Activated CD4-positive, alpha-beta T cell treated with anti-CD3 and anti-CD28 coated beads for 36 hours (primary cell): ENCODE results near the gene HMGB3. TPM values are rescaled to one million over a fixed set of nuclear protein-coding genes. Genes with fewer than 3 reads are reported as not detected.

Experiments used
- ATAC-seq: fragments of 200-7000 bp; cut with Tn5 transposase; one replicate; pipeline ENCODE4 v1.10.0; 2021; ENCODE audit warnings: mild to moderate bottlenecking, moderate library complexity
- CTCF ChIA-PET: fragments of 350-600 bp; sonication (Branson Sonifier 250); formaldehyde crosslinking; loops from one replicate; lab custom pipeline; 2021; ENCODE audit warnings: antibody characterized with exemption; lab: Charles Lee
- POLR2A ChIA-PET: fragments of 350-600 bp; sonication (Branson Sonifier 250); formaldehyde crosslinking; loops from one replicate; lab custom pipeline; 2021; ENCODE audit warnings: antibody characterized with exemption, inconsistent platforms; lab: Charles Lee
- DNase-seq: peaks from one replicate; pipeline ENCODE4 v3.0.0-alpha.2; 2020
- H3K27ac Mint-ChIP-seq: one replicate; pipeline ENCODE4 v1.8.0; 2021; ENCODE audit warnings: mixed read lengths
- H3K27me3 Mint-ChIP-seq: one replicate; pipeline ENCODE4 v1.8.0; 2021; ENCODE audit warnings: mixed read lengths
- H3K36me3 Mint-ChIP-seq: one replicate; pipeline ENCODE4 v1.8.0; 2021; ENCODE audit warnings: low read depth, mixed read lengths
- H3K4me1 Mint-ChIP-seq: one replicate; pipeline ENCODE4 v1.8.0; 2021; ENCODE audit warnings: mixed read lengths
- H3K4me3 Mint-ChIP-seq: one replicate; pipeline ENCODE4 v1.8.0; 2021; ENCODE audit warnings: mild to moderate bottlenecking, moderate library complexity, mixed read lengths
- H3K9me3 Mint-ChIP-seq: one replicate; pipeline ENCODE4 v1.8.0; 2021; ENCODE audit warnings: low read depth, mixed read lengths
- intact Hi-C, 2 experiments: fragments of 100-400 bp; cut with DNase I in 1 of 2; cut with micrococcal nuclease in 1 of 2; formaldehyde crosslinking; loops; one replicate each; pipeline versions ENCODE4 v1.14.2 to v1.15.1; 2022 to 2024; cut with DNase I, micrococcal nuclease
- total RNA-seq, 2 experiments: library from RNA; stranded (reverse); gene quantifications; one replicate each; pipeline ENCODE4 v1.2.3, GENCODE V29; 2021

HMGB3 gene
- total RNA-seq: 10 to 100 TPM; 26.5 to 29.3 TPM

DNA sequence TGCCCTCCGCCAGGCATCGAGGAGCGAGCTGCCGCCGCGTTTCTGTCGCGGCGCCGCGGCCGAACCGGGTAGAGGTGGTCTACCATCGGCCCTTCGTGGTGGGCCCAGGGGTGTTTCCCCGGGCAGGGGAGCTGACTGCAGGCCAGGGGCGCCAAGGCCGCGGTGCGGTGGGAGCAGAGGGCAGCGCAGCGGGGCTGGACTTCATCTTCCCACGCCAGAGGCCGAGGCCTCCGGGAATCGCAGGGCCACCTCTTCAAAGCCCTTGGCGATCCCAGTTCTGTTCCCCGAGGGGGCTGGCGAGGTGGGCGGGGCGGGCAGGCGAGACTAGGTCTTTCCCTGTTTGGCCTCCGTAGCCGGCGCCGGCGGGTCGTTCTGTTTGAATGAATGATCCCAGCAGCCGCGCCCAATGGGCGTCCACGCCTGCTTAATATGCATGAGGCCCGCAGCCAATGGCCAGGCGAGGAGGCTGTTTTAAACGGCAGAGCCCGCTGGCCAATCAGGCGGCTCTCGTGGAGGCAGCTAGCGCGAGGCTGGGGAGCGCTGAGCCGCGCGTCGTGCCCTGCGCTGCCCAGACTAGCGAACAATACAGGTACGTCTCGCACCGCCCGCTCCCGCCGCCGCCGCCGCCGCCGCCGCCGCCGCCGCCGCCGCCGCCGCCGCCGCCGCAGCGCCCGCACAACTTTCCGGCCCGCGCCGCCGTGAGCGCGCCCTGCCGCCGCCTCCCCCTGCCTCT is at the start of gene HMGB3:
Gene HMGB3, plus strand, starts transcription at position 548 of the 733 bp plus-strand sequence. CDS start 2,265 bp downstream, outside the sequence.
- ATAC-seq: peak; percentile 99
- H3K9me3 Mint-ChIP-seq: no peaks in the 10 kb centered on the region
- peaks cover 16% of the 10 kb centered on the region for H3K27me3 Mint-ChIP-seq
- H3K4me1 Mint-ChIP-seq: peaks cover 4% of the 10 kb centered on the region
- H3K4me3 Mint-ChIP-seq: peak within 1 kb of the TSS; percentile 66
- H3K36me3 Mint-ChIP-seq: peaks cover 11% of the 10 kb centered on the region
- DNase-seq: peak; percentile 91
- ChIA-PET CTCF (interaction anchor here (1.8 kb wide), 1 partner anchor 210 kb away, joined by 6 read pairs; no protein-coding TSS in a partner anchor), POLR2A (no interaction called here)
- H3K27ac Mint-ChIP-seq: no peak within 1 kb of the TSS
- intact Hi-C loops: loop anchor here (1.0 to 10.0 kb wide), 8 partner anchors 84 to 414 kb away; partner anchors contain the start of genes CD99L2 (in 2 of the 2), MTMR1 (in 1 of the 2) and VMA21 (in 1 of the 2)

DNA sequence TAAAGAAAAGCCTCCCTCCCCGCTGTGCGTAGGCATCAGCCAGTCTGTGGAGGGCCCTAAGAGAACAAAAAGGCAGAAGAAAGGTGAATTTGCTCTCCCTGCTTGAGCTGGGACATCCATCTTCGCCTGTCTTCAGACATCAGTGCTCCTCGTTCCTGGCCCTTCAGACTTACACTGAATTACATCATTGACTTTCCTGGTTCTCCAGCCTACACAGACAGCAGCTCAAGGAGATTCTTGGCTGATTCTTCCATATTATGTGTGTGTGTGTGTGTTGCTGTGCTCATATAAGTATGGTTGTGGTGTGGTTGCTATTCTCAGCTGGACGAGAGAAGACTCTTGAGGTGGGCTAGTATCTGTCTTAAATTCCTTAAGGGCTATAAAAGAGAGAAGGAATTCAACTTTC is 49.2 kb upstream of the HMGB3 start:
- CTCF ChIA-PET: no interaction called here
- intact Hi-C loops: no loop called here
- POLR2A ChIA-PET: no interaction called here

DNA sequence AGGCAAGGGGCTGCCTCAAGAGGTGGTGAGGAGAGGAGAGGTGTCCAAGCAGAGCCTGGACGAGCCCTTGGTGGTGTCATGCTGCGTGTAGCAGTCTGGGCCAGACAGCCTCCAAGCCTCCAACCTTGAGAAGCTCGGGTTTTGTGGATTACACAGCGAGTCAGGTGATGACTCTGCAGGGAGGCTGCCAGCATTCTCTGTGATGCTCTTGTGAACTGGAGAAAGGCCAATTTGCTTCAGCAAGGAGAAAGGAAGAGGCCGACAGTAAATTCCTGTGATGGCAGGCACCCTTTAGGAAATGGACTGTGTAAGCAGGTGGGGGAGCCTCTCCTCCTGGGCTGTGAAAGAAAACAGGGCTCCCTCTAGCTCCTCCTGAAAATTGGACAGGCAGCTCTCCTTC is 48.7 kb upstream of the HMGB3 start:
- no peak for ATAC-seq
- ChIA-PET CTCF (no interaction called here), POLR2A (no interaction called here)
- H3K4me1 Mint-ChIP-seq: no peaks in the 10 kb centered on the region
- H3K36me3 Mint-ChIP-seq: no peaks in the 10 kb centered on the region
- no peak for DNase-seq
- H3K4me3 Mint-ChIP-seq: no peak overlapping the region
- intact Hi-C loops: no loop called here
- H3K27ac Mint-ChIP-seq: no peak overlapping the region
- H3K9me3 Mint-ChIP-seq: no peaks in the 10 kb centered on the region
- H3K27me3 Mint-ChIP-seq: peaks cover 4% of the 10 kb centered on the region

More for the DNA sequence above, 49.2 kb upstream of the HMGB3 start:
- ATAC-seq (no peak), DNase-seq (no peak)
- Mint-ChIP-seq H3K27ac (no peak overlapping the region), H3K36me3 (no peaks in the 10 kb centered on the region), H3K4me3 (no peak overlapping the region), H3K27me3 (peaks cover 4% of the 10 kb centered on the region), H3K4me1 (no peaks in the 10 kb centered on the region), H3K9me3 (no peaks in the 10 kb centered on the region)

DNA sequence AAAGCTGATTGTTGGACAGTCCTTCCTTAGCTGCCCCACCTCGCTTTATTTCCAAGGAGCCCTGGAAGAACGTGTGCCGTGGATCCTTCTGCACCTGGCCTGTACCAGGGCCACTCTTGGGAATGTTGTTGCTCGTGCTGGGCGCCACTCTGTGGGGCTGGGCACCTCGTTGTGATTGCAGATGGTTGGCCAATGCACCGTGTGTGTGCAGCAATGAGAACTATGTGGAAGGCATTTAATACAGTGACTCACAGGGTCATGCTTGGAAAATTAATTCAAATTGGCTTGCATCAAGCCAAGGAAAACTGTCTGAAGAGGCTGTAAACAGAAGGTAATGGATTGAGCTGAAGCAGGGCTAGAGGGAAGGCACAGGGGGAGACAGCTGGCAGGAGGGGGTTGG is 47.7 kb upstream of the HMGB3 start:
- H3K27ac Mint-ChIP-seq: no peak overlapping the region
- CTCF ChIA-PET: interaction anchor here (0.6 kb wide), 1 partner anchor 747 kb away, joined by 3 read pairs; no protein-coding TSS in a partner anchor
- ATAC-seq (no peak), DNase-seq (no peak)
- no peaks in the 10 kb centered on the region for H3K4me1 Mint-ChIP-seq
- intact Hi-C loops: no loop called here
- H3K4me3 Mint-ChIP-seq: no peak overlapping the region
- no peaks in the 10 kb centered on the region for H3K36me3 Mint-ChIP-seq
- POLR2A ChIA-PET: no interaction called here
- H3K27me3 Mint-ChIP-seq: peaks cover 4% of the 10 kb centered on the region
- H3K9me3 Mint-ChIP-seq: no peaks in the 10 kb centered on the region

DNA sequence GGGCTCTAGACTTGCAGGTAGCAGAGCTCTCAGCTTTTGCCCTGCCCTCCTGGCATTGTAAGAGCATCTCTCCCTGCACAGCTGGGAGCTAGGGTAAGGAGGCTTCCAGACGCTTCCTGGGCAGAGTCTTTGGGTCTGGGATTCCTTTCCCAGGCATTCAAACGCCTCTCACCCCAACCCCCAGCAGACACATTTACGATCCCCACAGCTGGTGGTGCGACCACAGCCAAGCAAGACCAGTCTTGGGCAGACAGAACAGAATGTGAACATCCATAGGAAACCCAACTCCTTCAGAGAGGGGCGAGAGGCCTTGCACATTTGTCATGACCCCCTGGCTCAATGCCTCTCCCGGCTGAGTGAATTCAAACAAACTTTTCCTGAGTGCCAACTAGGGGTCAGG is 46.6 kb upstream of the HMGB3 start:
- H3K36me3 Mint-ChIP-seq: no peaks in the 10 kb centered on the region
- DNase-seq (no peak), ATAC-seq (no peak)
- ChIA-PET POLR2A (no interaction called here), CTCF (interaction anchor here (0.7 kb wide), 1 partner anchor 118 kb away, joined by 3 read pairs; no protein-coding TSS in a partner anchor)
- intact Hi-C loops: no loop called here
- peaks cover 4% of the 10 kb centered on the region for H3K27me3 Mint-ChIP-seq
- H3K9me3 Mint-ChIP-seq: no peaks in the 10 kb centered on the region
- no peak overlapping the region for H3K27ac Mint-ChIP-seq
- H3K4me1 Mint-ChIP-seq: no peaks in the 10 kb centered on the region
- H3K4me3 Mint-ChIP-seq: no peak overlapping the region

DNA sequence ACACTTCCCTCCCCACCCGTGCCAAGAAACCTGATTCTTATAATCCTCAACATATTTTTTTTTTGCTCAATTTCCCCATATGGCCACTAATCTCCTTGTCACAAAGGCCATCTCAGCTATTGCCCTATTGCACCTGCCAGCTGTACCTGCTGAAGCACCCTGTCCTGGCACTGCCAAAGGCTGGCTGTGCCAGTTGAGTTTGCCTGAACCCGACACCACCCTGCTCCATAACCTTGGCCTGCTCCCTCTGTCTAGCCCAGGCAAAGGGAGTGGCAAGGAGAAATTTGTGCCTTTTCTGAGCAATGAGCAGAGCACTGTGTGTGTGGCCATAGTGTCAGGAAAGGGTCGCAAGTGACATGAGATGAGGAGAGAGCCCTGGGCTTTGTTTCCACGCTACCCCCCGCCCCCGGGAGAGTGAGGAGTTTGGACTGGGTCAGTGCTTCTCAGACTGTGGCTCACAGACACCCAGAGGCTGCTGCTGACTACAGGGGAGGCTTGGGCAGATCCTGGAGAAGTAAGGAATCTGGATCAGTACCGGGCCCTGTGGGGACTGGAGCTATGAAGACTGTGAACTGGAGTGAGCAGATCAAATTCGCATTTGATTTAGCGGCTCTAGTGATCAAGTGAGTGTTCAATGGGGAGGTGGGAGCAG is 42.2 kb upstream of the HMGB3 start:
- no peak overlapping the region for H3K27ac Mint-ChIP-seq

DNA sequence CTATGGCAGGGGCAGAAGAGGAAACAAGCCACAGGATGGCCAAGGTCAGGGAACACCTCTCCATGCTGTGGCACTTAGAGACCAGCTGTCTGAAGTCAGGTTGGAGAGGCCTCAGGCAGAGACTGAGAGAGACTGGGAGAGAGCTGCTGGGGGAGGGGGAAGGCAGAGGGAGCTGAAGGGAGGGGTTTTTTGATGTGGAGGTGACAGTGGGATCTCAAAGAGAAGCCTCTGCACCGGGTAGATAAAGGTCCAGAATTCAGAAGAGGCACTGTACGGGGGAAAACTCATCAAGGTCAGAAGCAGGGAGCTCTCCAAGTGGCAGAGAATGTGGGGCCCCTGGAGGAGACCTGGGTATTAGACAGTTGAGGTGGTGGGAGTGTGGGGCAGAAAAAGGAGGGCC is 41.6 kb upstream of the HMGB3 start:
- ATAC-seq: no peak
- intact Hi-C loops: no loop called here
- ChIA-PET POLR2A (no interaction called here), CTCF (interaction anchor here (1.2 kb wide), 1 partner anchor 169 kb away, joined by 4 read pairs; no protein-coding TSS in a partner anchor)
- H3K4me3 Mint-ChIP-seq: no peak overlapping the region
- no peak for DNase-seq
- no peaks in the 10 kb centered on the region for H3K9me3 Mint-ChIP-seq
- H3K27ac Mint-ChIP-seq: no peak overlapping the region
- H3K36me3 Mint-ChIP-seq: no peaks in the 10 kb centered on the region
- no peaks in the 10 kb centered on the region for H3K27me3 Mint-ChIP-seq
- no peaks in the 10 kb centered on the region for H3K4me1 Mint-ChIP-seq

More for the DNA sequence above, 42.2 kb upstream of the HMGB3 start:
- intact Hi-C loops: no loop called here
- CTCF ChIA-PET: interaction anchor here (1.2 kb wide), 1 partner anchor 169 kb away, joined by 4 read pairs; no protein-coding TSS in a partner anchor
- H3K4me1 Mint-ChIP-seq: no peaks in the 10 kb centered on the region
- H3K4me3 Mint-ChIP-seq: no peak overlapping the region
- H3K27me3 Mint-ChIP-seq: no peaks in the 10 kb centered on the region
- DNase-seq: no peak
- no peaks in the 10 kb centered on the region for H3K9me3 Mint-ChIP-seq
- POLR2A ChIA-PET: no interaction called here
- H3K36me3 Mint-ChIP-seq: no peaks in the 10 kb centered on the region
- no peak for ATAC-seq

DNA sequence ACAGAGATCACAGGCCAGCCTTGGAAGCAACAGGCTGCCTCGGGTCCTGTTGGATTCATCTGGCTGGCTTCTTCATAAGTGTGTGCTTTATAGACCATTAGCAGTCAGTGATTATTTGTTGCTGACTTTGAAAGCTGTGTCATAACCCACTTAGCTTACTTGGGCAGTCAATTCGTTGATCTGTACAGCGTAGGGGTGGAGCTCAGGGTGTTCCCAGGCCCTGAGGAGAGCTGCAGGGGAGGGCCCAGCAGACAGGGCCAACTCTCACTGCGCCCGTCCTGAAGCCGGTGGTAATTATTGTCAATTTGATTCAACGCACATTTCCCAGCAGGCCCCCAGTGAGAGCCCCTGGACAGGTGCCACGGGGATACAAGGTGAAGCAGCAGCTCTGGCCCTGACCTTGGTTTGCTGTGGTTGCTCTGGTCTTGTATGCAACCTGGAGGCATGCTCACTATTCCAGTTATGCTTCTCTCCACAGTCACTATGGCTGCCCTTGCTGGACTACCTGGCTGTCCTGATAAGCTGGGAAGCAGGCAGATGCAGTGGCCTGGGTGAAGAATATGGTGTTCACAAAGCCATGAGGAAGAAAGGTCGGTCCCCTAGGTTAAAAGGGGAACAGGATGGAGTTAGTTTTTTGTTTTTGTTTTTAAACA is 40.1 kb upstream of the HMGB3 start:
- intact Hi-C loops: no loop called here
- Mint-ChIP-seq H3K4me1 (no peaks in the 10 kb centered on the region), H3K27me3 (peaks cover 3% of the 10 kb centered on the region), H3K4me3 (no peak overlapping the region), H3K36me3 (no peaks in the 10 kb centered on the region), H3K9me3 (no peaks in the 10 kb centered on the region), H3K27ac (no peak overlapping the region)
- POLR2A ChIA-PET: no interaction called here
- DNase-seq (no peak), ATAC-seq (no peak)
- CTCF ChIA-PET: no interaction called here

DNA sequence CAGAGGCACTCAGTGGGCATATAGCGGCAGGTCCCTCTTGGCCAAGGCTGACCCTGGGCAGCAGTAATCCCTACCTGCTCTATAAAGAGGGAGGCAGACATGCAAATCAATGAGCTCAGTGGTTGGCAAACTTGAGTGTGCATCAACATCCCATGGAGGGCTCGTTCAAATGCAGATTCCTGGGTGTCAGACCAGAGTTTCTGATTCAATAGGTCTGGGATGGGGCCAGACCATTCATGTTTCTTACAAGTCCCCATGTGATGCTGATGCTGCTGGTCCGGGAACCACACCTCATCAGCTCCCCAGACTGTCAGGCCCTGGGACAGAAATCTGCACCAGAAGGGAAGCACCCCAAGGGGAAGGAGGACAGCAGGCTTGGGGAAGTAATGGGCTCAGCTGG is 38.9 kb upstream of the HMGB3 start:
- POLR2A ChIA-PET: no interaction called here
- H3K36me3 Mint-ChIP-seq: no peaks in the 10 kb centered on the region
- CTCF ChIA-PET: no interaction called here
- intact Hi-C loops: no loop called here
- peaks cover 3% of the 10 kb centered on the region for H3K27me3 Mint-ChIP-seq
- H3K27ac Mint-ChIP-seq: no peak overlapping the region
- DNase-seq (no peak), ATAC-seq (no peak)
- no peaks in the 10 kb centered on the region for H3K4me1 Mint-ChIP-seq
- no peak overlapping the region for H3K4me3 Mint-ChIP-seq
- H3K9me3 Mint-ChIP-seq: no peaks in the 10 kb centered on the region

DNA sequence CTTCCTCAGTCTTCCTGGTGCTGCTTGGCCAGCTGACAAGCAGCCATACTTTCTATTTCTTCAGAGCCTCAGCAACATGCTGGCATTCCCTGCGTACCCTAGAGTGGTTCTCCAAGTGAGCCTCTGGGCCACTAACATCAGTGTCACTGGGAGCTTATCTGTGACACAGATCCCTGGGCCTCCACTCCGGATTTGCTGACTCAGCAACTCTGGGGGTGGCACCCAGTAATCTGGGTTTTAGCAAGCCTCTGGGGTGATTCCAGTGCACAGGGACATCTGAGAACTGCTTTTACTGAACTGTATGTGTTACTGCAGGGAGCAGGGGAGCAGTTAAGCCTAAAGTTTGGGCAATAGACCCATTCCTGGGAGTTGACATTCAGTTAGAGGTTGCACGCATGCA is 28.2 kb upstream of the HMGB3 start:
- H3K36me3 Mint-ChIP-seq: no peaks in the 10 kb centered on the region
- no peak overlapping the region for H3K4me3 Mint-ChIP-seq
- CTCF ChIA-PET: no interaction called here
- ATAC-seq: no peak
- DNase-seq: no peak
- no peaks in the 10 kb centered on the region for H3K9me3 Mint-ChIP-seq
- POLR2A ChIA-PET: no interaction called here
- H3K4me1 Mint-ChIP-seq: no peaks in the 10 kb centered on the region
- H3K27ac Mint-ChIP-seq: no peak overlapping the region
- intact Hi-C loops: no loop called here
- peaks cover 2% of the 10 kb centered on the region for H3K27me3 Mint-ChIP-seq

DNA sequence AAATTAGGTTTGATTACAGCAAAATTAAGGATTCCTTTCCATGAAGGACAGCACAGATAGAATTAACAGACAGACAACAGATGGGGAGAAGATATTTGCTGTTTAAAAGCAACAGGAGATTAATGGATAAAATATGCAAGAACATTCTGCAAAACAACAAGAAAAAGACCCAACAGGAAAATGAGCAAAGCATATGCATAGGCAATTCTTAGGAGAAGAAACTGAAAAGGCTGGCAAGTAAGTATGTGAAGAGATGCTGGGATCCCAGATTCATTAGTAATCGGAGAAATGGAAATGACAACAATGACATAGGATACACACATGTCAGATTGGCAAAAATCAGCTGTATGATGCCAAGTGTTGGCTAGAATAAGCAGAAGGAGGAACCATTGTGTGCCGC is 27.5 kb upstream of the HMGB3 start:
- Mint-ChIP-seq H3K4me3 (no peak overlapping the region), H3K4me1 (no peaks in the 10 kb centered on the region), H3K27me3 (peaks cover 2% of the 10 kb centered on the region), H3K36me3 (no peaks in the 10 kb centered on the region), H3K9me3 (no peaks in the 10 kb centered on the region), H3K27ac (no peak overlapping the region)
- POLR2A ChIA-PET: no interaction called here
- intact Hi-C loops: no loop called here
- CTCF ChIA-PET: no interaction called here
- ATAC-seq: no peak
- DNase-seq: no peak
